Activated T-helper 1 cell treated with anti-CD3 and anti-CD28 coated beads, Interleukin-12 subunit alpha, Interleukin-12 subunit beta, Interleukin-2, Interleukin-4 antibody, amounts not matched to agents 30 ng/mL and 10 ng/mL and 1 ng/mL, durations not matched to agents 14 hours and 24 hours and 36 hours (primary cell): ENCODE results near the gene DCAF8. TPM values are rescaled to one million over a fixed set of nuclear protein-coding genes. Genes with fewer than 3 reads are reported as not detected.
A peak's percentile ranks its signal among the peaks of the same experiment; 100 is the strongest.
"Not testable (repeated sequence)": the region's sequence is repeated elsewhere in the genome, so short reads cannot be mapped to it uniquely, and the experiment has no call there.

Experiments used
- DNase-seq: peaks from one replicate; pipeline ENCODE4 v3.0.0; 2021; ENCODE audit warnings: low spot score
- H3K27ac Mint-ChIP-seq: one replicate; pipeline ENCODE4 v1.8.0; 2021; ENCODE audit warnings: mild to moderate bottlenecking, mixed read lengths
- H3K27me3 Mint-ChIP-seq: one replicate; pipeline ENCODE4 v1.8.0; 2022; ENCODE audit warnings: mild to moderate bottlenecking, moderate library complexity, mixed read lengths; ENCODE audit not compliant: insufficient read depth
- H3K36me3 Mint-ChIP-seq: one replicate; pipeline ENCODE4 v1.8.0; 2021; ENCODE audit warnings: low read depth, mixed read lengths
- H3K4me1 Mint-ChIP-seq: one replicate; pipeline ENCODE4 v1.8.0; 2021; ENCODE audit warnings: low read depth, mixed read lengths
- H3K4me3 Mint-ChIP-seq: one replicate; pipeline ENCODE4 v1.8.0; 2021; ENCODE audit warnings: mild to moderate bottlenecking, moderate library complexity, mixed read lengths
- H3K9me3 Mint-ChIP-seq: one replicate; pipeline ENCODE4 v1.8.0; 2021; ENCODE audit warnings: mixed read lengths
- intact Hi-C: fragments of 100-400 bp; cut with micrococcal nuclease; formaldehyde crosslinking; loops from one replicate; pipeline ENCODE4 v1.15.1; 2024
- total RNA-seq: library from RNA; stranded (reverse); gene quantifications from 2 replicates; pipeline ENCODE4 v1.2.3, GENCODE V29; 2022

DCAF8 gene
- total RNA-seq = 112 and 117 TPM in 2 replicates

- H3K36me3 Mint-ChIP-seq = peaks cover 15% of the 10 kb centered on the region
- no peaks in the 10 kb centered on the region for H3K27me3 Mint-ChIP-seq
- H3K9me3 Mint-ChIP-seq = no peaks in the 10 kb centered on the region
- peak within 1 kb of the TSS; percentile 99 for H3K27ac Mint-ChIP-seq
- intact Hi-C loops = loop anchor here (1.0 to 10.0 kb wide), 10 partner anchors 10 to 873 kb away; partner anchors contain the start of genes CD84, COPA, DEDD and DUSP23
- H3K4me3 Mint-ChIP-seq = peak within 1 kb of the TSS; percentile 95
- peaks cover 51% of the 10 kb centered on the region for H3K4me1 Mint-ChIP-seq
- DNase-seq = peak; percentile 98
Observed at GRCh38 chr1:160261893-160262794, at the start of gene DCAF8. Gene DCAF8 (minus strand): TSS chr1:160262549. CDS start chr1:160244008, 18,541 bp downstream.

GRCh38 chr1:160309571-160309970 lies 47.2 kb upstream of the DCAF8 start:
- no peak for DNase-seq
- Mint-ChIP-seq H3K27ac (peak overlapping the region; percentile 16), H3K4me1 (peaks cover under 1% of the 10 kb centered on the region), H3K27me3 (no peaks in the 10 kb centered on the region), H3K9me3 (no peaks in the 10 kb centered on the region), H3K4me3 (no peak overlapping the region), H3K36me3 (peaks cover 52% of the 10 kb centered on the region)
- intact Hi-C loops = no loop called here

GRCh38 chr1:160309185-160309557 lies 46.8 kb upstream of the DCAF8 start:
- Mint-ChIP-seq H3K27ac (peak overlapping the region; percentile 16), H3K27me3 (no peaks in the 10 kb centered on the region), H3K4me1 (no peaks in the 10 kb centered on the region), H3K36me3 (peaks cover 51% of the 10 kb centered on the region), H3K9me3 (no peaks in the 10 kb centered on the region), H3K4me3 (no peak overlapping the region)
- intact Hi-C loops = no loop called here
- no peak for DNase-seq

- intact Hi-C loops = no loop called here
- peaks cover 50% of the 10 kb centered on the region for H3K36me3 Mint-ChIP-seq
- no peak for DNase-seq
- no peak overlapping the region for H3K4me3 Mint-ChIP-seq
- no peaks in the 10 kb centered on the region for H3K27me3 Mint-ChIP-seq
- H3K9me3 Mint-ChIP-seq = no peaks in the 10 kb centered on the region
- H3K4me1 Mint-ChIP-seq = no peaks in the 10 kb centered on the region
- no peak overlapping the region for H3K27ac Mint-ChIP-seq
Observed at GRCh38 chr1:160308451-160309184, 46.3 kb upstream of the DCAF8 start.

- intact Hi-C loops = no loop called here
- Mint-ChIP-seq H3K9me3 (no peaks in the 10 kb centered on the region), H3K4me3 (no peak overlapping the region), H3K4me1 (no peaks in the 10 kb centered on the region), H3K27ac (no peak overlapping the region), H3K36me3 (peaks cover 48% of the 10 kb centered on the region), H3K27me3 (no peaks in the 10 kb centered on the region)
- no peak for DNase-seq
Observed at GRCh38 chr1:160307118-160307791, 44.9 kb upstream of the DCAF8 start.

- intact Hi-C loops = no loop called here
- no peak overlapping the region for H3K4me3 Mint-ChIP-seq
- H3K27me3 Mint-ChIP-seq = no peaks in the 10 kb centered on the region
- no peak overlapping the region for H3K27ac Mint-ChIP-seq
- peaks cover 53% of the 10 kb centered on the region for H3K36me3 Mint-ChIP-seq
- DNase-seq = no peak
- no peaks in the 10 kb centered on the region for H3K9me3 Mint-ChIP-seq
- no peaks in the 10 kb centered on the region for H3K4me1 Mint-ChIP-seq
Observed at GRCh38 chr1:160300173-160300572, 37.8 kb upstream of the DCAF8 start.

GRCh38 chr1:160296036-160296435 lies 33.7 kb upstream of the DCAF8 start:
- H3K27ac Mint-ChIP-seq = no peak overlapping the region
- DNase-seq = no peak
- H3K4me1 Mint-ChIP-seq = peaks cover 4% of the 10 kb centered on the region
- no peaks in the 10 kb centered on the region for H3K27me3 Mint-ChIP-seq
- intact Hi-C loops = no loop called here
- H3K9me3 Mint-ChIP-seq = no peaks in the 10 kb centered on the region
- H3K4me3 Mint-ChIP-seq = no peak overlapping the region
- H3K36me3 Mint-ChIP-seq = peaks cover 72% of the 10 kb centered on the region

GRCh38 chr1:160293020-160293968 lies 30.9 kb upstream of the DCAF8 start:
- DNase-seq = no peak
- Mint-ChIP-seq H3K9me3 (no peaks in the 10 kb centered on the region), H3K27me3 (no peaks in the 10 kb centered on the region), H3K4me3 (no peak overlapping the region), H3K27ac (no peak overlapping the region), H3K36me3 (peaks cover 64% of the 10 kb centered on the region), H3K4me1 (peaks cover 5% of the 10 kb centered on the region)
- intact Hi-C loops = no loop called here

GRCh38 chr1:160291248-160292220 lies 29.2 kb upstream of the DCAF8 start:
- Mint-ChIP-seq H3K36me3 (peaks cover 52% of the 10 kb centered on the region), H3K4me3 (no peak overlapping the region), H3K27me3 (no peaks in the 10 kb centered on the region), H3K4me1 (peaks cover 5% of the 10 kb centered on the region), H3K9me3 (no peaks in the 10 kb centered on the region), H3K27ac (no peak overlapping the region)
- intact Hi-C loops = loop anchor here (1.0 kb wide), 4 partner anchors 39 to 190 kb away; no protein-coding TSS in a partner anchor
- peak; percentile 49 for DNase-seq

- intact Hi-C loops, H3K9me3 Mint-ChIP-seq, H3K4me3 Mint-ChIP-seq, H3K27ac Mint-ChIP-seq, DNase-seq, H3K27me3 Mint-ChIP-seq: not testable (repeated sequence)
- H3K4me1 Mint-ChIP-seq = peaks cover 24% of the 10 kb centered on the region
- H3K36me3 Mint-ChIP-seq = peaks cover 29% of the 10 kb centered on the region
Observed at GRCh38 chr1:160287769-160288168, 25.4 kb upstream of the DCAF8 start.

GRCh38 chr1:160285506-160285905 lies 23.2 kb upstream of the DCAF8 start:
- Mint-ChIP-seq H3K4me3 (peak overlapping the region; percentile 100), H3K27ac (peak overlapping the region; percentile 62), H3K36me3 (peaks cover 19% of the 10 kb centered on the region), H3K4me1 (peaks cover 19% of the 10 kb centered on the region), H3K27me3 (no peaks in the 10 kb centered on the region), H3K9me3 (no peaks in the 10 kb centered on the region)
- no peak for DNase-seq
- intact Hi-C loops = loop anchor here (1.0 kb wide), 4 partner anchors 23 to 186 kb away; partner anchors contain the start of genes COPA, DCAF8 and NCSTN
